NCI-H187 (cell line): ENCODE data around the gene TRIM3.
A peak's percentile ranks its signal among the peaks of the same experiment; 100 is the strongest.

Source experiments
- DNase-seq, 2 experiments: peaks; one replicate each; lab custom pipeline; 2025; lab: John Stamatoyannopoulos, UW

TRIM3 gene

GRCh38 chr11:6437993-6438392 is 35.7 kb downstream of the TRIM3 start:
- DNase-seq: no peak

DNA sequence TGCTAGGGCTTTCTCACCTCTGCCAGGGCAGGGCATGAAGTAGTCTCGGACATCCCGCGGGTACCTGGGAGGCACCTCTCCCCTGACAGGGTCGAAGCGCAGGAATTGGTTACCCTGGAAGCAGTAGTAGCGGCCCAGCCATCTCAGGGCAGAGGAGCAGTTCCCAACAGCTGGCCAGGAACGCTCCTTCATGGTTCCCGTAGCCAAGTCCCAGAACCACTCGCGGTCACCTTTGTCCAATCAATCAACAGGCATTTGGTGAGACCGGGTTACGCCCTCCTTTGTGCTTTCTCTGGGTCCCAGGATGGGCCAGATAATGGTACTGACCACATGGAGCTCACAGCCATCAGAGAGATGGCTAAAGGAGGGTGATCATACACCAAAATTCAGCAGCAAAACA is 36.3 kb downstream of the TRIM3 start:
- no peak for DNase-seq

- DNase-seq: no peak
Measured at GRCh38 chr11:6433998-6434660, 39.6 kb downstream of the TRIM3 start.

DNA sequence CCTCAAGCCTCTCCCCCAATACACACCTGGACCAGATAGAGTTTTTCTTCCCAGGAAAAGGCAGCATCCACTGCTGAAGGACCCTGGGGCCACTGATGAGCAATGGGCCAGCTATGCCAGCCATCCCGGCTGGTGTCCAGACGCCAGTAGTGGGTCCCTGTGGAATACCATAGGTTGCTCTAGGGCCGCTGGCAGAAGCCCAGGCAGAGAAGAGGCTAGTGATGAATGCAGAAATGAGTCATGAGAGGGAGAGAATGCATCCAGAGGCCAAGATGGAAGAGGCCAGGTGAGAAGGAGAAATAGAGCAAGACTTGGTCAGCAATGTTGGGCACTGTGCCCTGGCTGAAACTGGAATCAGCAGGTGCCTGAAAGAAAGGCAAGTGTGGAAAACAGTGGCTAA is 41.9 kb downstream of the TRIM3 start:
- no peak for DNase-seq

- no peak for DNase-seq
Measured at GRCh38 chr11:6427516-6427915, 46.2 kb downstream of the TRIM3 start.

DNA sequence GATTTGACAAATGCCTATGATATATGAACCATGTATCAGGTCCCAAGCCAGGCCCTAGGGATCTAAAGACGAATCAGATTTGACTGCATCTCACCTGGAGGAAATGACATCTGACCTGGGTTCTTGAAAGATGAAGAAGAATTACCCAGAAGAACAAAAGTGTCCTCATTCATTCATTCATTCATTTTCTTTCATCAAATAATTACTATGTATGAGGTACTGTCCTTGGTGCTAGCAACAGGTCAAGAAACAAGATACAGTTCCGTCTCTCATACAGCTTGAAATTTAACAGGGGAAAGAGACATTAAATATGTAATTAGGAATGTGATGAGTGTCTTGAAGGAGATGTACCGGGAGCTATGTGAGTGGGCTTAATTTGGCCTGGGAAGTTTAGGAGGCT is 53.1 kb downstream of the TRIM3 start:
- DNase-seq: no peak

- peak; percentile 43 to 64 for DNase-seq
Measured at GRCh38 chr11:6419009-6419631, 54.6 kb downstream of the TRIM3 start, which contains the start of gene APBB1. Gene APBB1, minus strand, starts transcription at chr11:6419094. Its CDS starts 7,747 bp downstream, at chr11:6411347.

DNA sequence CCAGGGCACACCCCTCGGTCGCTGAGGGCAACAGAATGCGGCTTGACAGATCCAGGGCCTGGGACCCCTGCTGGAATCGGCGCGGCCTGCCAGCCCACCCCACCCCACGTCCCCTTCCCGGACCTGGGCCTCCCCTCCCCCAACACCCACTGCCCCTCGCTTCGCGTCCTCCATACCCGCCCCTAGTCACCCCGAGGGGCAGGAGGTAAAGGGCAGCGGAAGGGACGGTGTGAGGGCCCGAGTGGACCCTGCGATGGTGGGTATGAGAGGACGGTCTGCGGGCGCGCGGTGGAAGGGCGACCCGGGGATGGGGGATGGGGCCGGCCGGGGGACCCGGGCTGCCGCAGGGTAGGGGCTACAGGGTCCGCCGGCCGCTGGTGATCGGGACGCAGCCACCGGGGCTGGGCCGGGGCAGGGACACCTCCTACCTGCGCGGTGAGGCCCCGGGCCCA is 55.2 kb downstream of the TRIM3 start:
- DNase-seq: no peak

DNA sequence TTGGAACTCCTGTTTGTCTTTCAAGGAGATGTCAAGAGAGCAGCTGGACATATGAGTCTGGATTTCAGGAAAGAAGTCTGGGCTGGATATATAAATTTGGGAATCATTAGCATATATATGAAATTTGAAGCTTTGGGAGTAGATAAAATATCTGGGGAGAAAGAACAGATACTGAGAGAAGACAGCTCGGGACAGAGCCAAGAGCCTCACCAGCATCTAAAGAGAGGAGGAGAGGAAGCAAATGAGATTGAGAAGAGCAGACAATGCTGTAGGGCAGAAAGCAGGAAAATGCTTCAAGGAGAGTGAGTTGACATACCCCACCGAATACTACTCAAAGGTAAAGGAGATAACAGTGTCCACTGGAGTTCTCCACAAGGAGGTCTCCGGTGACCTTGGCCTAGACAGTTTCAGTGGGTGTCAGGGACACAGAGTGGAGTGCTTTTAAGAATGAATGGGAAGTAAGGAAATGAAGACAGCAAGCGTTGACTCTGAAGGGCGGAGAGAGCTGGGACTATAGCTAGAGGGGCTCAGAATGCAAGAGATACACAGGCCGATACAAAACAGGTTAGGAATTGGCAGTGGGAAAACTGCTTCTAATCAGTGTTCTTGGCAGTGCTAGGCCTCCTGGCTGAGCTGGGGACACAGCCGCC is 55.7 kb downstream of the TRIM3 start:
- DNase-seq: no peak

DNA sequence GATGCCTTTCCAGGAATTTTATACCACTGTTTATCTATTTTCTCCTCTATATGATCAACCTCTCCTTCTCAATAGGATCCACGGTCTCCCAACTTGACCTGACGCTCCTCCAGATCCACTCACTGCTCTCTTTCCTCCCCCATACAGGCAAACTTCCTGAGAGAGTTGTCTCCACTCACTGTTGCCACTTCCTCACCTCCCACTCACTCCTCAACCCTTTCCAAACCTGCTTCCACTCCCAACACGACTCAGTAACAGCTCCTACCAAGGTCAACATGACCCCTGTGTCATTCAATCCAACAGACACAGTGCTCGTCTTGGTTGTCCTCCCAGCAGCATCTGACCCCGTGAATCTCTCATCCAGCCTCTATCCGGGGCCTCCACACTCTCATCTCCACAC is 57.9 kb downstream of the TRIM3 start:
- DNase-seq: no peak

DNA sequence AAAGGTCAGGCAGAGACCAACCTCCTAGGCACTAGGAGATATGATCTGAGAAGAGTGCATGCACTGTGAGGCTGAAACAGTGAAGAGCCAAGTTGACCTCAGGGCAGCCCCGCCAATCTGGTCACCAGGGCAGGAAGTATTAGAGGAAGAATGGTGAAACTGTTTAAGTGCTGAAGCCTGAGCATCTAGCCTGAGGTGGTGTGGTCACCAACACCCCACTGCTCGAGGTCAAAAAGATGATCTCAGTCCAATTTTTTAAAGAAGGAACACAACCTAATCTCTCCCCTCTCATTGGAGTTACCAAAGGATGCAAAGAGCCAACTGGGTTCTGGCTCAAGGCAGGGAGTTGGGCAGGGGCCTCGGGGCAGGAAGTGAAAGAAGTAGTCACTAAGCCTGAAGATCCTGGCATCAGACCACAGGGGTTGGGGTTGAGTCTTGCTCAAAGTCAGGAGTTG is 58.8 kb downstream of the TRIM3 start:
- DNase-seq: no peak

- DNase-seq: peak; percentile 14 to 30
Measured at GRCh38 chr11:6413791-6414201, 59.9 kb downstream of the TRIM3 start.

DNA sequence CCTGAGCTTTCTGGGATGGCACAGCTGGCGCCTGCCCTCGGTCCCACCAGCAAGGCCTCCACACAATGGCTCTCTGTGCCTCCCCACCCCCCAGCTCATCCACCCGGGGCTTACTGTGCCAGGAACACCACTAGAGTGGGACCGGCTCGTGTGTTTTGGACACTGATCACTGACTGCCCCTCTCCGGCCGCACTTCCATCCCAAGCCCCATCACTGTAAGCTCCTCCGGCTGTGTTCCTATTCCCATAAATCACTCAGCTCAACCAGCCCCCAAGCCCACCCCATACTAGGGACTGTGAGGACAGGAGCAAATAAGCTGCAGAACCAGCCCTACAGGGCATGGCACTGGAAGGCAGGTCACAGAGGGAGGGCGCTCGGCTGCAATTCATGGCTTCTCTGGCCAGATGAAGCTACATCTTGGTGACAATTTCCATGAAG is 62.1 kb downstream of the TRIM3 start:
- no peak for DNase-seq

DNA sequence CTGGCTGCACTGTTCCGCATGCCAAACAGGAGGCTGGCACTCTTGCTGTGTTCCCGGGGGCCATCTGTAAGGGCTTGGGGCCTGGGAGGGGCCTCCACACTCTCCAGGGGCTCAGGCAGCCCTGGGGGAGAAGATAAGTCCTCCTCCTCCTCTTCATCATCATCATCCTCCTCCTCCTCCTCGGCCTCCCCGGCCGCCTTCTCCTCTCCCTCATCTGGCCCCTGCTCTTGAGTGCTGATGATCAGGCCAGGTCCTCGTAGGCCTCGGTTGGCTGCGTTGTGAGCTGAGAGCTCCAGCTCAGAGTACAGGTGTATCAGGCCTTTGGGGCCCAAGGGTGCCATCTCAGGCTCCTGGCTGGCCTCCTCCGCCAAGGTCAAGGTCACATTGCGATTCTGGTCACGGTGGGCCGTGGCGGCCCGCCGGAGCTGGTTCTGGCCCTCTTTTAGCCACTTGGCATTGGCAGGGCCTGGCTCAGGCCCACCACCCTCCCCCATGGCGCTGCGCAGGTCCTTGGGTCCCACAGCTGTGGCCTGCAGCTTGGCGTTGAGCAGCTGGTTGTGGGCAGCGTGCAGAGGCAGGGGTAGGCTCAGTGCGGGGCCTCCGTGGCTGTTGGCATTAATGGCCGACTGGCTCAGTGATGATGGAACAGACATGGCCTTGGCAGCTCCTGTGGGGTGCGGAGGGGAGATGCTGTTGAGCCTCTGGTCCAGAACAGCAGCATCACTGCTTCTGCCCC is 62.9 kb downstream of the TRIM3 start:
- no peak for DNase-seq

- DNase-seq: no peak
Measured at GRCh38 chr11:6406370-6406769, 67.4 kb downstream of the TRIM3 start.

GRCh38 chr11:6405846-6406245 is 67.9 kb downstream of the TRIM3 start:
- DNase-seq: no peak

- peak; percentile 17 to 66 for DNase-seq
Measured at GRCh38 chr11:6405052-6405667, 68.6 kb downstream of the TRIM3 start.

DNA sequence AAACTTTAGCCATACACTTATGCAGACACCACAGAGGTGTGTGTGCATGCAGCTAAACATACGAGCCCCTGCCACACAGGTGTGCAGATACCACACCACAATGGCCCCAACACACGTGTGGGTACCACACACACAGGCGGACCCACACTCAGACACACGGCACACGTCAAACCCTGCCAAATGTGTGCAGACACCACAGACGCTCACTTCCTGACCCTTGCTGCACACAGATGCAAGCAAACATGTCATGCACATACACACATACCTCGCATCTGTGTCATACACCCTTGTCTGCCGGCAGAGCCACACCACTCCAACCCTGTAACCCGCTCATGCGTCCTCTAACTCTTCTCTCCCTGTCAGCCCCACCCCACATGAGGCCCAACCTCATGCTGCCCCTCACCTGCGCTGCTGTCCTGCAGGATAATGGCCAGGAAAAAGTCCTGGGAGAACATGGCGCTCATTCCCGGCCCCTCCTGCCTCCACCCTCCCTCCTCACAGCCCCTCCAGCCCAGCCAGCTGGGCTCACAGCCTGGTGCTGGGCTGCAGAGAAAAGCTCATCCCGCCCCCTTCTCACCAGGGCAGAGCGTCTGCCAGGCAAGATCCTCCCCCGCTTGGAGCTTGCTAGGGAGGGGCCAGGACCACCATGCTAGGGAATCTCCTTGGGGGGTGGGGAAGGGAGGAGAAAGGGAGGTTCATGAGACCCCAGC is 69.2 kb downstream of the TRIM3 start:
- no peak for DNase-seq

DNA sequence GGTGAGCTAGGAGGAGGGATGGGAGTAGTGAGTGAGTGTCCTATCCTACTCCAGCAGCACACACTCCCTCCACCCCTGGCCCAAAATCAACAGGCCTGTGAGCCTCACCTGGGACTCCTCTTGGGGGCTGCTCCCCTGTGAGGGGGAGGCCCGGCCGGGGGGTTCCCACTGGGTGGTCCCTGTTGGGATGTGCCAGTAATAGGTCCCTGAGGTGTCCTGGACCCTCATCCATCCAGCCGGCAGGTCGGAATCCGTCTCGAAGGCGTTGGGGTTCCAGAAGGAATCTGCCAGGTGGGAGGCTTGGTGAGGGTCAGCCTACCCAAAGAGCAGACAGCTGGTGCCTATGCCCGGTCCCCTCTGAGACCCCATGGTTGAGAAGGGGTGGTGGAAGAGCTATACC is 70.2 kb downstream of the TRIM3 start:
- no peak for DNase-seq

- DNase-seq: no peak
Measured at GRCh38 chr11:6402561-6402981, 71.2 kb downstream of the TRIM3 start.

DNA sequence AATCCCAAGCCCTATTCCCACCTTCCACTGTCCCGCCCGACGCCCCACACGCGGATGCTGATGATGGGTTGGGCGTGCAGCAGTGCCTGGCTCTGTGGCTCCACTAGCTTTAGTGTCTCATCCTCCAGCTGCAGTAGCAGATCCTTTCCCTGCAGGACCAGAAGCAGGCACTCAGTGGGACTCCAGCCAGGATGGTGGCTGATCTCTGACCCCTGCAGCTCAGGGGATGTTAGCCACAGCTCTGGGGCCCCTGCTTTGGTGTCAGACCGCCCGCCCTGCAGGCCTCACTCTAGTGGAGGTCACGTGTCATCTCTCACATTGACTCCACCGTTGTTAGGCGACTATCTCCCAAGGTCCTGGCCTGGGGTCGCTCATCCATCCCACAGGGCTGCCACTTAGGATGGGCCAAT is 71.7 kb downstream of the TRIM3 start:
- DNase-seq: no peak
